ENCODE measurements around the gene MASTL.

GRCh38 chr10:27188259-27188658 is 33.1 kb downstream of the MASTL start:
- TF ChIP-seq, protein P1, sequence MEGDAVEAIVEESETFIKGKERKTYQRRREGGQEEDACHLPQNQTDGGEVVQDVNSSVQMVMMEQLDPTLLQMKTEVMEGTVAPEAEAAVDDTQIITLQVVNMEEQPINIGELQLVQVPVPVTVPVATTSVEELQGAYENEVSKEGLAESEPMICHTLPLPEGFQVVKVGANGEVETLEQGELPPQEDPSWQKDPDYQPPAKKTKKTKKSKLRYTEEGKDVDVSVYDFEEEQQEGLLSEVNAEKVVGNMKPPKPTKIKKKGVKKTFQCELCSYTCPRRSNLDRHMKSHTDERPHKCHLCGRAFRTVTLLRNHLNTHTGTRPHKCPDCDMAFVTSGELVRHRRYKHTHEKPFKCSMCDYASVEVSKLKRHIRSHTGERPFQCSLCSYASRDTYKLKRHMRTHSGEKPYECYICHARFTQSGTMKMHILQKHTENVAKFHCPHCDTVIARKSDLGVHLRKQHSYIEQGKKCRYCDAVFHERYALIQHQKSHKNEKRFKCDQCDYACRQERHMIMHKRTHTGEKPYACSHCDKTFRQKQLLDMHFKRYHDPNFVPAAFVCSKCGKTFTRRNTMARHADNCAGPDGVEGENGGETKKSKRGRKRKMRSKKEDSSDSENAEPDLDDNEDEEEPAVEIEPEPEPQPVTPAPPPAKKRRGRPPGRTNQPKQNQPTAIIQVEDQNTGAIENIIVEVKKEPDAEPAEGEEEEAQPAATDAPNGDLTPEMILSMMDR (conservative IDR thresholded peaks at IDR 0.05 in 1 of 2, IDR thresholded peaks at IDR 0.05 in 1 of 2; ENCODE audit: low read depth in 1 of 2, low read length in 2 of 2) = no peak
- no peak for TF ChIP-seq EZH2 (IDR thresholded peaks at IDR 0.05; ENCODE audit: low read length, missing control alignments)

Measured in fibroblast of lung (primary cell).